Stimulated activated memory B cell treated with anti-CD40 and anti-IgM and Interleukin-4, amounts not matched to agents 10 μg/mL and 1 μg/mL and 100 μg/mL, for 72 hours (primary cell): ENCODE data around the gene TAS2R13.

Experiments
- ATAC-seq: fragments of 150-1000 bp; cut with Tn5 transposase; 2 replicates; pipeline ENCODE4 v1.10.0; 2021
- H3K27ac Mint-ChIP-seq: one replicate; pipeline ENCODE4 v1.8.0; 2022; ENCODE audit warnings: mild to moderate bottlenecking, mixed read lengths
- H3K27me3 Mint-ChIP-seq: one replicate; pipeline ENCODE4 v1.8.0; 2022; ENCODE audit warnings: mixed read lengths
- H3K36me3 Mint-ChIP-seq: one replicate; pipeline ENCODE4 v1.8.0; 2022; ENCODE audit warnings: mixed read lengths
- H3K4me1 Mint-ChIP-seq: one replicate; pipeline ENCODE4 v1.8.0; 2022; ENCODE audit warnings: mixed read lengths
- H3K4me3 Mint-ChIP-seq: one replicate; pipeline ENCODE4 v1.8.0; 2022; ENCODE audit warnings: mild to moderate bottlenecking, moderate library complexity, mixed read lengths
- H3K9me3 Mint-ChIP-seq: one replicate; pipeline ENCODE4 v1.8.0; 2022; ENCODE audit warnings: mixed read lengths

TAS2R13 gene

DNA sequence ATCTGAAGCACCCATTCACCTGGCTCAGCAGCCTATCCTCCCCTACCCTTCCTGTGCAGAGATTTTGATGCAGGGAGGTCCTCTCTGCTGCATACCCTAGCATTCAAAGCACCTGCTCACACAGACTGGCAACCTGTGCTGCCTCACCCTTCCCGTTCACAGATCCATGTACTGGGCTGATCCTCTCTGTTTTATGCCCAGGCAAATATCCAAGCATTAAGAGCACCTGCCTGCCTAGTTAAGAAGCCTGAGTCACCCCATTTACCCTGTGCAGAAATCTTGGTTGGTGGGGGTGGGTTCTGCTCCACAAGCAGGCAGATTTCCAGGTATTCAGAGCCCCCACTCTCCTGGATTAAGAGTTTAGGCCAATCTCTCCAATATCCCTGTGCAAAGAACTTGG is 8.4 kb downstream of the TAS2R13 start:
- H3K4me3 Mint-ChIP-seq: no peak overlapping the region
- H3K9me3 Mint-ChIP-seq: peaks cover 13% of the 10 kb centered on the region
- H3K27me3 Mint-ChIP-seq: no peaks in the 10 kb centered on the region
- no peaks in the 10 kb centered on the region for H3K4me1 Mint-ChIP-seq
- no peak for ATAC-seq
- H3K36me3 Mint-ChIP-seq: peaks cover 55% of the 10 kb centered on the region
- H3K27ac Mint-ChIP-seq: no peak overlapping the region

DNA sequence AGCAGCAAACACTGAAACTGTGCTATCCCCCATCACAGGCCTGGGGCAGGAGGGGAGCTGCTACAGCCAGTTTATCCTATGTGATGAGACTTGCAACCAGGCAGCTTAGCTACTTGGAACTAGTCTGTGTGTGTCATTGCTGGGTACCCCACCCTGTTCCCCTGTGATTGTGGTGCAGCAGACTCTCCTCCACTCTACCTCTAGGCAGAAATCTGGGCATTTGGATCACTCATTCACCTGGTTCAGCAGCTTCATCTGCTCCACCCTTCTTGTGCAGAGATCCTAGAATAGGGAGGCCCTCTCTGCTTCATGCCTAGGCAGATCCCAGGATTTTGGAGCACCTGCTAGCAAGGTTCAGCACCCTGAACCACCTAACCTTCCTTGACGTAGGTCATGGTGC is 8.8 kb downstream of the TAS2R13 start:
- Mint-ChIP-seq H3K27ac (no peak overlapping the region), H3K4me3 (no peak overlapping the region), H3K27me3 (no peaks in the 10 kb centered on the region), H3K9me3 (peaks cover 13% of the 10 kb centered on the region), H3K4me1 (no peaks in the 10 kb centered on the region), H3K36me3 (peaks cover 55% of the 10 kb centered on the region)
- no peak for ATAC-seq

DNA sequence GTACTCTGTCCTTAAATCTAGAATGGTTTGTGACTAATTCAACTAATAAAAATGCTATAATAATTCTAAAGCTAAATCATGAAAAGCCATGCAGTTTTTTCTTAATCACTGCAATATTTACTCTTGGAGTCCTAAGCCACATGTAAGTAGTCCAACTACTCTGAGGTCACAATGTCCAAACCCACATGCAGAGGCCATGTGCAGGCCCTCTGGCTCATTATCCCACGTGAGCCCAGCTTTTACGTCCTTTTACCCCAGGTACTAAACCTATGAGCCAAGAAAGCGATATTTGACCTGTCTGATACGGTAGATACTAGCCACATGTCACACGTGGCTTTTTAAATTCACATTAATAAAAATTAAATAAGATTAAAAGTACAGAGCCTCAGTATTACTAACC is 12.5 kb downstream of the TAS2R13 start:
- Mint-ChIP-seq H3K36me3 (peaks cover 44% of the 10 kb centered on the region), H3K27me3 (no peaks in the 10 kb centered on the region), H3K4me1 (no peaks in the 10 kb centered on the region), H3K27ac (no peak overlapping the region), H3K9me3 (peaks cover 2% of the 10 kb centered on the region), H3K4me3 (no peak overlapping the region)
- no peak for ATAC-seq

DNA sequence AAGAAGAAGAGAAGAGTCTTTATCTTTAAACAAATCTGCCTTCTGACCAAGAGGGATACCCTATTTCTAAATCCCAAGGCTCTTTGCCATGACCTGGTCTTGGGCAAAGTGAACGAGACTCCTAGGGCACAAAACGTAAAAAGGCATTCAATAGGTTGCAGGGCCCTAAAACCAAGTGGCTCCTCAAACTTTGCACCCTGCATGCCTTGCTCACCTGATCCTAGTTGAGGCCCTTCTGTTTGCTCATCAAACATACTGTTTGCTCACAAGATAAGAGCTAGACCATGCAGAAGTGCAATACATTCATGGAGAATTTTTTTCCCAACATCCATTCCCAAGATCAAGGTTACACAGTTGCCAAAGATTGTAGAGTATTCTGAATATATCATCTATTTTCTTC is 17.4 kb downstream of the TAS2R13 start:
- Mint-ChIP-seq H3K9me3 (no peaks in the 10 kb centered on the region), H3K4me3 (no peak overlapping the region), H3K27ac (no peak overlapping the region), H3K27me3 (no peaks in the 10 kb centered on the region), H3K4me1 (no peaks in the 10 kb centered on the region), H3K36me3 (peaks cover 30% of the 10 kb centered on the region)
- no peak for ATAC-seq

DNA sequence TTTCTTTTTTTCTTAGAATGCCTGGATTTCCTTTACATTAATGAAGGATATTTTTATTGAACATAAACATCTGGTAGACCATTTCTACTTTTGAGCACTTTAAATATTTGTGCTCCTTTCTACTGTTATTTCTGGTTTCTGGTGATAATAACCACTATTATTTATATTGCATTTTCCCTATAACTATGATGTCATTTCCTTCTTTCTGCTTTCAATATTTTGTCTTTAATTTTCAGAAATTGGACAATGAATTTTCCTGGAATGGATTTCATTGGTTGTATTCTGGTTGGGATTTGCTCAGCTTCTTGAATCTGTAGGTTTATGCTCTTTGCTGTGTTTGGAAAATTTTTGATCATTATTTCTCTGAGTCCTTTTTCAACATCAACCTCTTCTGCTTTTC is 20.1 kb downstream of the TAS2R13 start:
- ATAC-seq: no peak
- H3K27me3 Mint-ChIP-seq: no peaks in the 10 kb centered on the region

DNA sequence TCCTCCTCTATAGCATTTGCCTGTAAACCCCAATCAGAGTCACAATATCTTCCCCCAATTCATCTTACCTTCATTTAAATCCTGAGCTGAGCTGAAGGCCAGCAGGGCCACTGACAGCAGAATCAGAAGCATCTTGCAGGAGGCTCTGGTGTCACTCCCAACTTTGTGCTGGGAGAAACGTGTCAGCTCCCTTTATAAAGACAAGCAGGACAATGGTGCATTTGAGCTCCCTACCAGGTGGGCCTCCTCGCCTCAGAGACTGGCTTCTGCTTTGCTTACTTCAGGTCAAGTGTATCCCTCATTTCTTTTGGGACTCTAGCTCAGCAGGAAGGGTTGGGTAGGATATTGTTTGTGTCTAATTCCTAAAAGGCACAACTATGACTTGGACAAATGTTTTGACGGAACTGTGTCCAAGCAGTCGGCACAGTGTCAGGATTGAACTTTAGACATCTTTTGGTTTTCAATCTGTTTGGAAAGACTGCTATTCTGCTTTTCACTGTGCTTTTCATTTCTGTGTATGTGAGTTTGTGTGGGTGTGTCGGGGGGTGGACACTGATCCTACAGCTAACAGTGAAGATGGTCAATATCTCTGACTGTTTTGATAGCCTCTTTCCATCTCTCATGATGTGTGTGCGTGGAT is 25.2 kb downstream of the TAS2R13 start, which contains the start of gene PRH1:
PRH1 (minus strand) TSS at position 170 of the 640 bp plus-strand sequence; CDS start at position 132, 38 bp downstream.
- Mint-ChIP-seq H3K4me1 (no peaks in the 10 kb centered on the region), H3K4me3 (no peak within 1 kb of the TSS), H3K27me3 (no peaks in the 10 kb centered on the region), H3K36me3 (peaks cover 37% of the 10 kb centered on the region), H3K27ac (no peak within 1 kb of the TSS), H3K9me3 (no peaks in the 10 kb centered on the region)
- no peak for ATAC-seq

More for the DNA sequence above, 20.1 kb downstream of the TAS2R13 start:
- Mint-ChIP-seq H3K9me3 (no peaks in the 10 kb centered on the region), H3K27ac (no peak overlapping the region), H3K4me1 (no peaks in the 10 kb centered on the region), H3K36me3 (peaks cover 23% of the 10 kb centered on the region), H3K4me3 (no peak overlapping the region)

DNA sequence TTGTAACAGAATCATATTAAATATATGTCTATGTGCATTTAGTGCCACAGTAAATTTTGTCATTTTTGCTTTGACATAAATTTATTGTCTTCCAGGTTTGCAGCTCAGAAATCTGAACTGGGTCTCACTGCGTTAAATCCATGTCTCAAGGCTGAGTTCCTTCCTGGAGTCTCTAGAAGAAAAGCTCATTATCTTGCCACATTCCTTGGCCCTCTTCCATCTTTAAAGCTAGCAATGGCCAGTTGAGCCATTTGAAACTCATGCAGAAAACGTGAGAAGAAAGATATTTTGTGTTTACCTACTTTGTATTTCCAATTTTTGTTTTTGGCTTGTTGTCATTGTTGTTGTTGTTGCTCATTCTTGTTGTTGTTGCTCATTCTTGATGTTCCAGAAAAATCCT is 36.0 kb downstream of the TAS2R13 start:
- Mint-ChIP-seq H3K9me3 (peaks cover 9% of the 10 kb centered on the region), H3K4me1 (no peaks in the 10 kb centered on the region), H3K27ac (no peak overlapping the region), H3K4me3 (no peak overlapping the region), H3K27me3 (no peaks in the 10 kb centered on the region), H3K36me3 (peaks cover 62% of the 10 kb centered on the region)
- no peak for ATAC-seq

DNA sequence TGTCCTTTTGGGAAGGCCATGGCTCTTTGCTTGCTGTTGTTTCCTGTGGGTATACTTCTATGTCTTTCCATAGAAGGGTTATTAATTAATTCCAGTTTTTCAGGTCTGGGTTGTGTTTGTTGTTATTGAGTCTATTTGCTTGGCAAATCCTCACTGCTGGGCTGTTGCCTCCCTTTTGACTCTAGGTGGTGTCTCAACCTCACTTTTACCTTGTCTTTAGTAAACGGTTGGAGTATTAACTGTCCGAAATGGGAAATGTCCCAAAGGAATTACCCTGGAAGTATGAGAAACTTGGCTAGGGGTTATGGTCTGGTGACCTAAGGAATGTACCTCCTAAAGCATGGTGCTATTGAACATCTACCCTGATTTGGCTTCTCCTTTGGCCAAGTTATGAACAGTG is 42.0 kb downstream of the TAS2R13 start:
- Mint-ChIP-seq H3K27me3 (no peaks in the 10 kb centered on the region), H3K27ac (no peak overlapping the region), H3K4me3 (no peak overlapping the region), H3K36me3 (peaks cover 74% of the 10 kb centered on the region), H3K9me3 (peaks cover 8% of the 10 kb centered on the region), H3K4me1 (no peaks in the 10 kb centered on the region)
- no peak for ATAC-seq

DNA sequence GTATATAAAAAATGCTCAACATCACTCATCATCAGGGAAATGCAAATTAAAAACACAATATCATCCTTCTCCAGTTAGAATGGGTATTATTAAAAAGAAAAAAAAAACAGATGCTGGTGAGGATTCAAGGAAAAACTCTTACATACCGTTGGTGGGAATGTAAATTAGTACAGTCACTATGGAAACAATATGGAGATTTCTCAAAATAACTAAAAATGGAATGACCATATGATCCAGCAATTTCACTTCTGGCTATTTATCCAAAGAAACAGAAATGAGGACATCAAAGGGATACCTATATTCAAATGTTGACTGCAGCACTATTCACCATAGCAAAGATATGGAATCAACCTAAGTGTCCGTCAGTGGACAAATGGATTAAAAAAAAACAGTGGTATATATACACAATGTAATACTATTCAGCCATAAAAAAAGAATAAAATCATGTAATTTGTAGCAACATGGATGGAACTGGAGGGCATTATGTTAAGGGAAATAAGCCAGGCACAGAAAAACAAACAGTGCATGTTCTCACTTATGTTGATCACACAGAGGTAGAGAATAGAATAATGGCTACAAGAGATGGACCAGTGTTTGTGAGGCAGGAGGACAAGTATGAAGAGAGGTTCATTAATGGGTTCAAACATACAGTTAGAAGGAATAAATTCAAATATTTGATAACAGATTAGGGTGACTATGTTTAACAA is 45.7 kb downstream of the TAS2R13 start:
- no peaks in the 10 kb centered on the region for H3K27me3 Mint-ChIP-seq
- no peak overlapping the region for H3K27ac Mint-ChIP-seq
- H3K36me3 Mint-ChIP-seq: peaks cover 91% of the 10 kb centered on the region
- no peak overlapping the region for H3K4me3 Mint-ChIP-seq
- no peaks in the 10 kb centered on the region for H3K4me1 Mint-ChIP-seq
- H3K9me3 Mint-ChIP-seq: peaks cover 30% of the 10 kb centered on the region
- ATAC-seq: no peak

DNA sequence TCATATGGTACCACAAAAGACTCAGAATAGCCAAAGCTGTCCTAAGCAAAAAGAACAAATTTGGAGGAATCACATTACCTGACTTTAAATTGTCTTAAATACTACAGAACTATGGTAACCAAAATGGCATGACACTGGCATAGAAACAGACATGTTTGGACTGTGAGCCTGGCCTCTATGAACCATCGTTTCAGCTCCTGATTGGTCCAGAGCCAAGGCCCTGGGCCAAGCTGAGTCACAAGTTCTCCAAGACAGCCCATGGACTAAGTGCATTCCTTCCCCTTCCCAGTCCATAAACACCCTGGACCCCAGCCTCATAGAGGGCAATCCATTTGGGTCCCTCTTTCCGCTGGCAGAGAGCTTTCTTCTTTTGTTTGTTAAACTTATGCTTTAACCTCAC is 48.0 kb downstream of the TAS2R13 start:
- Mint-ChIP-seq H3K4me1 (no peaks in the 10 kb centered on the region), H3K4me3 (no peak overlapping the region), H3K27ac (no peak overlapping the region), H3K27me3 (no peaks in the 10 kb centered on the region), H3K9me3 (peaks cover 48% of the 10 kb centered on the region), H3K36me3 (peaks cover 91% of the 10 kb centered on the region)
- no peak for ATAC-seq
